Measurements from ENCODE around the gene HOXD9.

DNA sequence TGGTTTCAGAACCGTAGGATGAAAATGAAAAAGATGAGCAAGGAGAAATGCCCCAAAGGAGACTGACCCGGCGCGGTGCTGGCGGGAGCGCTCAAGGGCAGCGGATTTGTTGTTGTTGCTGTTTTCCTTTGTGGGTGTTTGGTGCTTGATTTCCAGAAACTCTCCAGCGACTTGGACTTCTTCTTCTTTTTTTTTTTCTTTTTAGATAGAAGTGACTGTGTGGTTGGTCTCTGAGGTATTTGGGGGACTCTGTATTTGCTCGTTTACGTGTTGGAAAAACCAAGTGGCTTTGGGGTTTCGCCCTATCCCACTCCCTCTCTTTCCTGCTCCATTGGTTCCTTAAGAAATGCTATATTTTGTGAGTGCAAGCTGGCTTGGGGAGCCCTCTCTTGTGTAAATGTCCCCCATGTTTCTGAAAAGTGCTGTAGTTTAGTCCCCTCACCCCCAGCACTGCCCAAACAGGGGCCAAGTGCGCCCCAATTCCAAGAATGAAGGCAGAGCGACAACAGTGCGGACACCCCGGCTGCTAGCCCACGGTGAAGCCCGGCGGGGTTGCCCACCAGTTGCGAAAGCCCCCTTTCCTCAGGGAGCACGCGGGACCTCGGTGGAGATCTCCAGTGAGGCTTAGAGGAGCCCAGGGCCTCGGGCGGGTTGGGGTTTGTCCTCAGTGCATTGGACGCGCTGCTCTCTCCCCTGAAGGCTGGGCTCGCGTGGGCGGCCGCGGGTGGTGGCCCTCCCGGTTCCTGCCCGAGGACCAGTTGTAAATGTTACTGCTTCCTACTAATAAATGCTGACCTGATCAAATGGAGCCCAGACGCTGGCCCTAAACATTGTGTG, 1.8 kb downstream of the HOXD9 start:
- TF ChIP-seq, protein P1, sequence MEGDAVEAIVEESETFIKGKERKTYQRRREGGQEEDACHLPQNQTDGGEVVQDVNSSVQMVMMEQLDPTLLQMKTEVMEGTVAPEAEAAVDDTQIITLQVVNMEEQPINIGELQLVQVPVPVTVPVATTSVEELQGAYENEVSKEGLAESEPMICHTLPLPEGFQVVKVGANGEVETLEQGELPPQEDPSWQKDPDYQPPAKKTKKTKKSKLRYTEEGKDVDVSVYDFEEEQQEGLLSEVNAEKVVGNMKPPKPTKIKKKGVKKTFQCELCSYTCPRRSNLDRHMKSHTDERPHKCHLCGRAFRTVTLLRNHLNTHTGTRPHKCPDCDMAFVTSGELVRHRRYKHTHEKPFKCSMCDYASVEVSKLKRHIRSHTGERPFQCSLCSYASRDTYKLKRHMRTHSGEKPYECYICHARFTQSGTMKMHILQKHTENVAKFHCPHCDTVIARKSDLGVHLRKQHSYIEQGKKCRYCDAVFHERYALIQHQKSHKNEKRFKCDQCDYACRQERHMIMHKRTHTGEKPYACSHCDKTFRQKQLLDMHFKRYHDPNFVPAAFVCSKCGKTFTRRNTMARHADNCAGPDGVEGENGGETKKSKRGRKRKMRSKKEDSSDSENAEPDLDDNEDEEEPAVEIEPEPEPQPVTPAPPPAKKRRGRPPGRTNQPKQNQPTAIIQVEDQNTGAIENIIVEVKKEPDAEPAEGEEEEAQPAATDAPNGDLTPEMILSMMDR (IDR thresholded peaks at IDR 0.05; ENCODE audit: insufficient read depth, low read length), result no peak
- TF ChIP-seq GABPA (IDR thresholded peaks at IDR 0.05; ENCODE audit: low read depth) (no peak), POLR2AphosphoS5 (IDR thresholded peaks at IDR 0.05; ENCODE audit: low read depth) (no peak), SPI1 (IDR thresholded peaks at IDR 0.05; ENCODE audit: borderline replicate concordance, low read depth) (no peak)
- TF ChIP-seq, protein P2, sequence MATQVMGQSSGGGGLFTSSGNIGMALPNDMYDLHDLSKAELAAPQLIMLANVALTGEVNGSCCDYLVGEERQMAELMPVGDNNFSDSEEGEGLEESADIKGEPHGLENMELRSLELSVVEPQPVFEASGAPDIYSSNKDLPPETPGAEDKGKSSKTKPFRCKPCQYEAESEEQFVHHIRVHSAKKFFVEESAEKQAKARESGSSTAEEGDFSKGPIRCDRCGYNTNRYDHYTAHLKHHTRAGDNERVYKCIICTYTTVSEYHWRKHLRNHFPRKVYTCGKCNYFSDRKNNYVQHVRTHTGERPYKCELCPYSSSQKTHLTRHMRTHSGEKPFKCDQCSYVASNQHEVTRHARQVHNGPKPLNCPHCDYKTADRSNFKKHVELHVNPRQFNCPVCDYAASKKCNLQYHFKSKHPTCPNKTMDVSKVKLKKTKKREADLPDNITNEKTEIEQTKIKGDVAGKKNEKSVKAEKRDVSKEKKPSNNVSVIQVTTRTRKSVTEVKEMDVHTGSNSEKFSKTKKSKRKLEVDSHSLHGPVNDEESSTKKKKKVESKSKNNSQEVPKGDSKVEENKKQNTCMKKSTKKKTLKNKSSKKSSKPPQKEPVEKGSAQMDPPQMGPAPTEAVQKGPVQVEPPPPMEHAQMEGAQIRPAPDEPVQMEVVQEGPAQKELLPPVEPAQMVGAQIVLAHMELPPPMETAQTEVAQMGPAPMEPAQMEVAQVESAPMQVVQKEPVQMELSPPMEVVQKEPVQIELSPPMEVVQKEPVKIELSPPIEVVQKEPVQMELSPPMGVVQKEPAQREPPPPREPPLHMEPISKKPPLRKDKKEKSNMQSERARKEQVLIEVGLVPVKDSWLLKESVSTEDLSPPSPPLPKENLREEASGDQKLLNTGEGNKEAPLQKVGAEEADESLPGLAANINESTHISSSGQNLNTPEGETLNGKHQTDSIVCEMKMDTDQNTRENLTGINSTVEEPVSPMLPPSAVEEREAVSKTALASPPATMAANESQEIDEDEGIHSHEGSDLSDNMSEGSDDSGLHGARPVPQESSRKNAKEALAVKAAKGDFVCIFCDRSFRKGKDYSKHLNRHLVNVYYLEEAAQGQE (IDR thresholded peaks at IDR 0.05; ENCODE audit: insufficient replicate concordance, low read depth), result no peak

All from HL-60 (cell line).